Bone marrow (tissue), 2 donors: ENCODE data around the gene NEUROG1.

Experiments used
- DNase-seq, 2 donors: peaks; one replicate each; lab custom pipeline; 2025; lab: John Stamatoyannopoulos, UW

Gene NEUROG1

GRCh38 chr5:135564331-135564730 lies 28.6 kb upstream of the NEUROG1 start:
- DNase-seq: no peak

GRCh38 chr5:135561266-135561665 lies 25.5 kb upstream of the NEUROG1 start:
- DNase-seq: no peak

- DNase-seq: peak; percentile 23 to 64
Measured at GRCh38 chr5:135560858-135561257, 25.1 kb upstream of the NEUROG1 start.

GRCh38 chr5:135559354-135559753 lies 23.6 kb upstream of the NEUROG1 start:
- no peak for DNase-seq

- no peak for DNase-seq
Measured at GRCh38 chr5:135557076-135557838, 21.5 kb upstream of the NEUROG1 start.

- no peak for DNase-seq
Measured at GRCh38 chr5:135556620-135557019, 20.9 kb upstream of the NEUROG1 start.

- no peak for DNase-seq
Measured at GRCh38 chr5:135555530-135555929, 19.8 kb upstream of the NEUROG1 start.

- DNase-seq: no peak
Measured at GRCh38 chr5:135553688-135554462, 18.1 kb upstream of the NEUROG1 start.

- DNase-seq: peak; percentile 25 to 35
Measured at GRCh38 chr5:135551593-135552447, 16.1 kb upstream of the NEUROG1 start.

- no peak for DNase-seq
Measured at GRCh38 chr5:135549413-135549812, 13.6 kb upstream of the NEUROG1 start.

- DNase-seq: no peak
Measured at GRCh38 chr5:135547590-135548254, 12.0 kb upstream of the NEUROG1 start.

- DNase-seq: no peak
Measured at GRCh38 chr5:135546912-135547311, 11.1 kb upstream of the NEUROG1 start.

- no peak for DNase-seq
Measured at GRCh38 chr5:135546101-135546500, 10.3 kb upstream of the NEUROG1 start.

GRCh38 chr5:135545099-135545498 lies 9.3 kb upstream of the NEUROG1 start:
- DNase-seq: no peak

GRCh38 chr5:135543485-135544304 lies 7.9 kb upstream of the NEUROG1 start:
- DNase-seq: no peak

- DNase-seq: no peak
Measured at GRCh38 chr5:135543001-135543484, 7.3 kb upstream of the NEUROG1 start.

- DNase-seq: no peak
Measured at GRCh38 chr5:135541807-135542502, 6.2 kb upstream of the NEUROG1 start.

GRCh38 chr5:135539430-135540005 lies 3.8 kb upstream of the NEUROG1 start:
- no peak for DNase-seq

GRCh38 chr5:135538261-135538660 lies 2.5 kb upstream of the NEUROG1 start:
- no peak for DNase-seq

- DNase-seq: no peak
Measured at GRCh38 chr5:135537745-135538144, 2.0 kb upstream of the NEUROG1 start.
